Ovary (tissue), 9 donors: ENCODE measurements around the gene NWD2. TPM values are rescaled to one million over a fixed set of nuclear protein-coding genes. Genes with fewer than 3 reads are reported as not detected.

Experiments
- DNase-seq, 5 donors: peaks; one replicate each; pipeline ENCODE4 v3.0.0-alpha.2; 2019 to 2020
- H3K27ac ChIP-seq, 2 donors: fragments of 200-600 bp; one replicate each; pipeline versions ENCODE4 v1.5.1 to v1.8.0; 2019 to 2022
- H3K27me3 ChIP-seq: fragments of 200-600 bp; one replicate; pipeline ENCODE4 v1.8.0; 2022
- H3K36me3 ChIP-seq: fragments of 200-600 bp; sonication (generic); one replicate; pipeline ENCODE4 v1.5.1; 2019
- H3K4me1 ChIP-seq: one replicate; pipeline ENCODE4 v1.8.1; 2013; ENCODE audit warnings: mild to moderate bottlenecking, moderate library complexity; ENCODE audit not compliant: insufficient read depth
- H3K4me3 ChIP-seq: fragments of 200-600 bp; sonication (generic); one replicate; pipeline ENCODE4 v1.5.1; 2017
- H3K9me3 ChIP-seq, 2 donors: fragments of 200-600 bp in 1 of 2; sonication (generic) in 1 of 2; one replicate each; pipeline versions ENCODE4 v1.5.1 to v1.8.1; 2013 to 2019; ENCODE audit warnings: mild to moderate bottlenecking in 1 of 2, moderate library complexity in 1 of 2
- EP300 ChIP-seq: sonication (generic); formaldehyde crosslinking; IDR thresholded peaks from one replicate; pipeline ENCODE4 v1.6.1; 2017; ENCODE audit warnings: antibody characterized with exemption
- POLR2A ChIP-seq: fragments of 450-650 bp; IDR thresholded peaks from one replicate; pipeline ENCODE4 v1.6.1; 2017; ENCODE audit warnings: antibody characterized with exemption, mild to moderate bottlenecking, moderate library complexity
- WGBS, 3 donors: extraction: QIAGEN DNeasy Blood & Tissue Kit in 1 of 3; methylation state at CpG; one replicate each; pipeline versions ENCODE4 v1.1.5 to v1.1.7; 2013 to 2017; 5-methylcytosine and 5-hydroxymethylcytosine counted together
- intact Hi-C, 4 donors: fragments of 100-400 bp; cut with DNase I; formaldehyde crosslinking; loops; one replicate each; pipeline versions ENCODE4 v1.11.0 to v1.15.1; 2022 to 2023
- polyA plus RNA-seq, 2 donors: library from polyadenylated mRNA; stranded (reverse); fragments of 200-250 nt in 1 of 2; fragments of 350-450 nt in 1 of 2; fragmentation: Illumina TruSeq in 1 of 2; extraction: RNeasy Lipid Tissue Mini Kit (QIAGEN cat#74804) in 1 of 2; gene quantifications; one replicate each; pipeline ENCODE4 v1.2.3, GENCODE V29; 2013 to 2014
- total RNA-seq, 7 donors: library from RNA; depleted of rRNA in 2 of 7; stranded (reverse); fragments of >200 nt in 2 of 7; fragmentation: NEBNext Ultra II Directional in 3 of 7; extraction: Animal tissue kit (Norgen Biotek cat#: 25700) in 3 of 7; gene quantifications; one replicate each; pipeline versions ENCODE4 v1.1.0 to v1.2.4, GENCODE V29; 2016 to 2023
- TF ChIP-seq, protein P1 (sequence below), 3 donors: fragments of 450-650 bp in 2 of 3; fragments of 200-600 bp in 1 of 3; IDR thresholded peaks; one replicate each; pipeline versions ENCODE4 v1.5.1 to v1.8.0; 2016 to 2022; ENCODE audit warnings: antibody characterized with exemption in 3 of 3, mild to moderate bottlenecking in 1 of 3
- donor health status: DM: no; HTN: no; CAD: no; lungs with moderate emphysema.
- donor health status: DM: no; HTN: no; CAD: no.
- donor health status: Bipolar disorder and iron deficiency.
- donor health status: DM: yes; HTN: yes; CAD: no.
- donor health status: DM: no; HTN: no; CAD: no.
- donor health status: DM: yes; HTN: yes; CAD: no.

The NWD2 gene
- total and polyA plus RNA-seq, 9 donors: 0.01 to 0.11 TPM; not detected in 7

DNA sequence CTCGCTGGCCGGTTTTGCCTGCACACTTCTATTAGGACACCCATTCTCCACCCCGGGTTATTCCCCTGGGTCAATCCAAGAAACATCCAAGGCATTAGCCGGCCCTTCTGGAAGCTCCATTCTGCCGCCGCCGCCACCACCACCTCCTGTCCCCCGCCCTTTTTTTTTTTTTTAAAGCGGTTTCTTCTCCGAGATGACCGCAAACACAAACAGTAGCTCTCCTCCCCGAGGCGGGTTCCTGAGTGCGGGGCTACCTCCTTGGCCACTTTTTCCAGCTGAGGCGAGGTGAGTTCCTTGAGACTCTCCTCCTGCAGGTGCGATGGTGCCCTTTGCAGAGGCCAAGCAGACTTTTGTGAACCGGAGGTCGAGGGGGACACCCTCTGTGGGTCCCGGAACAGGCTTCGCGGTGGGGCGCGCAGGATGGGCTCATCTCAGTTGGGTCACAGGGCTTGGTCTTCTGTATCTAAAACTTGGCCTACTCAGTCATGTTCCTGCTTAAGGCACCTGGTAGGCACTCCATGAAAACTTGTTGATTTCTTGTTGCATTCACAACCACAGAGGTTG, 930 bp downstream of the NWD2 start:
- intact Hi-C loops: no loop called here
- H3K36me3 ChIP-seq: no peaks in the 10 kb centered on the region
- TF ChIP-seq EP300 (no peak), POLR2A (no peak)
- TF ChIP-seq, protein P1, sequence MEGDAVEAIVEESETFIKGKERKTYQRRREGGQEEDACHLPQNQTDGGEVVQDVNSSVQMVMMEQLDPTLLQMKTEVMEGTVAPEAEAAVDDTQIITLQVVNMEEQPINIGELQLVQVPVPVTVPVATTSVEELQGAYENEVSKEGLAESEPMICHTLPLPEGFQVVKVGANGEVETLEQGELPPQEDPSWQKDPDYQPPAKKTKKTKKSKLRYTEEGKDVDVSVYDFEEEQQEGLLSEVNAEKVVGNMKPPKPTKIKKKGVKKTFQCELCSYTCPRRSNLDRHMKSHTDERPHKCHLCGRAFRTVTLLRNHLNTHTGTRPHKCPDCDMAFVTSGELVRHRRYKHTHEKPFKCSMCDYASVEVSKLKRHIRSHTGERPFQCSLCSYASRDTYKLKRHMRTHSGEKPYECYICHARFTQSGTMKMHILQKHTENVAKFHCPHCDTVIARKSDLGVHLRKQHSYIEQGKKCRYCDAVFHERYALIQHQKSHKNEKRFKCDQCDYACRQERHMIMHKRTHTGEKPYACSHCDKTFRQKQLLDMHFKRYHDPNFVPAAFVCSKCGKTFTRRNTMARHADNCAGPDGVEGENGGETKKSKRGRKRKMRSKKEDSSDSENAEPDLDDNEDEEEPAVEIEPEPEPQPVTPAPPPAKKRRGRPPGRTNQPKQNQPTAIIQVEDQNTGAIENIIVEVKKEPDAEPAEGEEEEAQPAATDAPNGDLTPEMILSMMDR (IDR thresholded peaks at IDR 0.05): no peak
- no peaks in the 10 kb centered on the region for H3K4me1 ChIP-seq
- no peak overlapping the region for H3K27ac ChIP-seq
- no peaks in the 10 kb centered on the region for H3K27me3 ChIP-seq
- H3K4me3 ChIP-seq: no peak overlapping the region
- H3K9me3 ChIP-seq: no peaks in the 10 kb centered on the region
- DNase-seq: no peak
- WGBS, 3 donors: 3 to 7% (median 4%) methylated on average over 23 of the region's 23 CpGs

DNA sequence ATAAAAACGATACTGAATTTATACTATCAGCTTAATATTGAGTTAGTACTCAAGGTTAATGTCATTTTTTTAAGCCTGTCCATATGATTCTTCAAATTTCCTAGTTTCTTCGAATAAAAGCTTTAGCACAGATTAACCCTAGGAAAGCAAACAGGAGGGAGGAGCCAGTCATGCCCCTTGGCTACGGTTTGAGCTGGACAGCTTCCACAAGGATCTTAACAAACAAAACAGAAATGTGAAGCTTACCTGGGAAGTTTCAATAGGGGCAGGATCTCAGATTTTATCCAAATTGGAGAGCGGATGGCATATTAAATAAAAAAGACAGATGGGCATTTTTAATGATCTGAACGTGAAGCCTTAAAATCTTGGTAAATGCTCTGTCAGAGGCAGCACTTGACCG, 2.3 kb downstream of the NWD2 start:
- Histone ChIP-seq H3K27ac (no peak overlapping the region), H3K4me1 (no peaks in the 10 kb centered on the region), H3K27me3 (no peaks in the 10 kb centered on the region), H3K9me3 (no peaks in the 10 kb centered on the region), H3K4me3 (no peak overlapping the region), H3K36me3 (no peaks in the 10 kb centered on the region)
- TF ChIP-seq EP300 (no peak), POLR2A (no peak)
- TF ChIP-seq, protein P1 (IDR thresholded peaks at IDR 0.05): no peak
- DNase-seq: no peak
- intact Hi-C loops: no loop called here
- WGBS, 3 donors: 25 to 41% (median 34%) methylated on average over 6 of the region's 6 CpGs

DNA sequence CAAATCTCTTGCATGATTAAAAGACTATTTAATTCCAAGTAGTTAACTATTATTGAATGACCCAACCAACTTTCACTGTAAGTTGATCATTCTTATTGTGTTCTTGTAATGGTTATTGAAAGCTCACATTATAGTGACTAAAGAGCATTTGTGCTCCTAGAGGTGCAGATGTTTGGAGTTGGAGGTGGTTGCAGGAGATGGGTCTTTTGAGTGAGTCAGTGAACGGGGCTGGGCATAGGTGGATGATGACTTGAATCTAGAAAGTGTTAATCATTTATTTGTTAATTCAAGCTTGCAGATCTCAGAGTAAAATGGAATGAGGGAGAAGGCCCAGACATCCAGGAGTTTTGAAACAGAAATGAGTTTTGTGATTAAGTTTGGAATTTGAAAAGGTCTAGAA, 13.7 kb downstream of the NWD2 start:
- DNase-seq: no peak
- no peaks in the 10 kb centered on the region for H3K36me3 ChIP-seq
- H3K27me3 ChIP-seq: no peaks in the 10 kb centered on the region
- no peaks in the 10 kb centered on the region for H3K4me1 ChIP-seq
- H3K27ac ChIP-seq: no peak overlapping the region
- 71 to 82% (median 76%) methylated on average over 1 of the region's 1 CpG for WGBS, 3 donors
- no peaks in the 10 kb centered on the region for H3K9me3 ChIP-seq
- TF ChIP-seq POLR2A: no peak
- TF ChIP-seq EP300: no peak
- TF ChIP-seq, protein P1 (IDR thresholded peaks at IDR 0.05): no peak
- intact Hi-C loops: loop anchor here in 1 of 4 donors (5.0 kb wide), 1 partner anchor 114 kb away; no protein-coding TSS in a partner anchor
- H3K4me3 ChIP-seq: no peak overlapping the region

DNA sequence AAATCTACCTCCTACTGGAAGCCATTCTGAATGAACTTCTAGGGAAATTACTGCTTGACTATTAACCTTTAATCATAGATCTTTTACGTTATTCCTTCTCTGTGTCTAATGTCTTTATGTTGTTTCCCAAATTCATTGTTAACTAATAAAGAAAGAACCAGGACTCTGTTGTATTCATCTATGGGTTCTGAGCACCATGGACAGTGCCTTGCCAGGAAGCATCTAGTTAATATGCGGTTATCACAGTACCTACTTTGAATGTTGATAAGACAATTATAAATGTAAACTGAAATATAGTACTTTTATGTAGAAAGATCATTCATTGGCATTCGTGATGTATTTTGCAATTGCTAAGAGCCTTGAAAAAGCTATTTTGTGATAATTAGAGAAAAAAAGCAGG, 23.8 kb downstream of the NWD2 start:
- intact Hi-C loops: no loop called here
- H3K36me3 ChIP-seq: no peaks in the 10 kb centered on the region
- H3K4me3 ChIP-seq: no peak overlapping the region
- no peaks in the 10 kb centered on the region for H3K9me3 ChIP-seq
- WGBS, 3 donors: 29 to 61% (median 35%) methylated on average over 3 of the region's 3 CpGs
- H3K27me3 ChIP-seq: no peaks in the 10 kb centered on the region
- TF ChIP-seq POLR2A (no peak), EP300 (no peak)
- TF ChIP-seq, protein P1 (IDR thresholded peaks at IDR 0.05): no peak
- DNase-seq: no peak
- no peak overlapping the region for H3K27ac ChIP-seq
- H3K4me1 ChIP-seq: no peaks in the 10 kb centered on the region
